ENCODE data around the gene INO80D.

Gene INO80D

DNA sequence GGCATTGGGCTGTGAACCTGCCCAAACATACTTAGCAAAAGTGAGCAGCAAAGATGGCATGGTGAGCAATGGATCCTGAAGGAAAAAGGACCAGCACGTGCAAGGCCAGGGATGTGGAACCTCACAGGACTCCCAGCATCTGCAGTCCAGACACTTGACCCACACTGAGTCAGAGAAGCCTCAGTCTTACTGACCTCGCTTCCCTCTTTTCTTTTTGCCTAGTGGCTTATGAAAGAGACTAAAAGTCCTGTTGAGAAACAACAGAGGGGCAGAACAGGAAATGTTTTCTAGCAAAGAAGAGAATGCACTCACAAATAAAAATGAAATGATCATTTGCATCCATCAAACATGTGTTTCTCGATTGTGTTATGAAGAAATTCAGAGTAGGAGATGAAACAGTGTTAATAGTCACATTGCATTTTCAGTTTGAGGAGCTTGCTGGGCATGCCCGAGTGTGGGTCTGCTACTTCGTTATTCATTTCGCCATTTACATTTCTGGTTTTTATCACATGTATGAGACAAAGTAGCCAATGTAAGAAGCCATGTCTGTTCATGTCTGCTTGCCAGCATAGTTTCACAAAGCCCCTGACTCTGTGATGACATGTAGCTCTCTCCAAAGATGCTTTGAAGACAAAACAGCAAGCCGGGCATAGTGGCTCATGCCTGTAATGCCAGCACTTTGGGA, 118.4 kb downstream of the INO80D start:
- H3K27ac ChIP-seq = no peak overlapping the region
- no peak overlapping the region for H3K4me2 ChIP-seq (ENCODE audit: low read length)
- TF ChIP-seq, protein P1, sequence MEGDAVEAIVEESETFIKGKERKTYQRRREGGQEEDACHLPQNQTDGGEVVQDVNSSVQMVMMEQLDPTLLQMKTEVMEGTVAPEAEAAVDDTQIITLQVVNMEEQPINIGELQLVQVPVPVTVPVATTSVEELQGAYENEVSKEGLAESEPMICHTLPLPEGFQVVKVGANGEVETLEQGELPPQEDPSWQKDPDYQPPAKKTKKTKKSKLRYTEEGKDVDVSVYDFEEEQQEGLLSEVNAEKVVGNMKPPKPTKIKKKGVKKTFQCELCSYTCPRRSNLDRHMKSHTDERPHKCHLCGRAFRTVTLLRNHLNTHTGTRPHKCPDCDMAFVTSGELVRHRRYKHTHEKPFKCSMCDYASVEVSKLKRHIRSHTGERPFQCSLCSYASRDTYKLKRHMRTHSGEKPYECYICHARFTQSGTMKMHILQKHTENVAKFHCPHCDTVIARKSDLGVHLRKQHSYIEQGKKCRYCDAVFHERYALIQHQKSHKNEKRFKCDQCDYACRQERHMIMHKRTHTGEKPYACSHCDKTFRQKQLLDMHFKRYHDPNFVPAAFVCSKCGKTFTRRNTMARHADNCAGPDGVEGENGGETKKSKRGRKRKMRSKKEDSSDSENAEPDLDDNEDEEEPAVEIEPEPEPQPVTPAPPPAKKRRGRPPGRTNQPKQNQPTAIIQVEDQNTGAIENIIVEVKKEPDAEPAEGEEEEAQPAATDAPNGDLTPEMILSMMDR (IDR thresholded peaks at IDR 0.05) = no peak

GRCh38 chr2:205965707-205966106, 120.3 kb downstream of the INO80D start:
- Histone ChIP-seq H3K9me3 (ENCODE audit: control insufficient read depth, low read length) (no peaks in the 10 kb centered on the region), H3K4me3 (ENCODE audit: low read depth, low read length) (no peak overlapping the region), H3K9ac (no peak overlapping the region), H3K4me2 (ENCODE audit: low read length) (no peak overlapping the region), H2AFZ (no peak overlapping the region), H3K4me1 (no peaks in the 10 kb centered on the region), H3K27ac (no peak overlapping the region), H3K27me3 (ENCODE audit: control insufficient read depth, insufficient read depth, low read length) (no peaks in the 10 kb centered on the region), H3K36me3 (ENCODE audit: control insufficient read depth, insufficient read depth, low read length) (no peaks in the 10 kb centered on the region), H3K79me2 (no peaks in the 10 kb centered on the region)
- TF ChIP-seq, protein P1 (IDR thresholded peaks at IDR 0.05) = no peak

More for the DNA sequence above, 118.4 kb downstream of the INO80D start:
- Histone ChIP-seq H2AFZ (no peak overlapping the region), H3K4me3 (ENCODE audit: low read depth, low read length) (no peak overlapping the region), H3K9me3 (ENCODE audit: control insufficient read depth, low read length) (no peaks in the 10 kb centered on the region), H3K4me1 (no peaks in the 10 kb centered on the region), H3K79me2 (no peaks in the 10 kb centered on the region), H3K27me3 (ENCODE audit: control insufficient read depth, insufficient read depth, low read length) (no peaks in the 10 kb centered on the region), H3K36me3 (ENCODE audit: control insufficient read depth, insufficient read depth, low read length) (no peaks in the 10 kb centered on the region), H3K9ac (no peak overlapping the region)

DNA sequence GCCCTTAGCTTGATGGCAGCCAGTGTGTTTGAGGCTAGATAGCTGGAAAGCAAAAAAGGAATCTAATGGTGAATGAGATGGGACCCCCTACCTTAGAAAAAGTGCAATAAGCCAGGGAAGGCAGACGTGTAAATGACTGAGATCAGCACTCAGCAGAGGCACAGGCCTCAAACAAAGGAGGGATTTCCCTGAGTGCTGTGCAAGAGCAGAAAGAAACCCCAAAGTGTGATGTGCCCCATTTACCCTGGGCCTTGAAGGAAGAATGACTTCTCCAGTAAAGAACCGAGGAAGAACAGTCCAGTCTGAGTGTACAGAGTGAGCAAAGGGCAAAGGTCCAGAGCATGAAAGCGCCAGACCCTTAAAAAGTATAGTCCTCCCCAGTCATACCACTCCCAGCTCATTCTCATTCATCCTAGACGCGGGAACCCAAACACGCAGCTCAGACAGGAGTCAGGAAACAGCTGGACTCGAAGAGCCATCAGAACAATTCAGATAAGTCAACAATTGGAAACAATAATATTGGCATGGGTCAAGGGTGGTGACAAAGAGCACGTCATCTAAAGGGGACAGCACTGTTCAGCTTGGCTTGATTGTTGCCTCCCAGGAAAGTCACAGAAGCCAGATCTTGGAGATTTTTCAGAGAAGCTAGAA, 121.7 kb downstream of the INO80D start:
- Histone ChIP-seq H3K9ac (no peak overlapping the region), H3K4me3 (ENCODE audit: low read depth, low read length) (no peak overlapping the region), H3K4me2 (ENCODE audit: low read length) (no peak overlapping the region), H3K36me3 (ENCODE audit: control insufficient read depth, insufficient read depth, low read length) (no peaks in the 10 kb centered on the region), H3K9me3 (ENCODE audit: control insufficient read depth, low read length) (no peaks in the 10 kb centered on the region), H3K79me2 (no peaks in the 10 kb centered on the region), H3K27me3 (ENCODE audit: control insufficient read depth, insufficient read depth, low read length) (no peaks in the 10 kb centered on the region), H3K4me1 (no peaks in the 10 kb centered on the region), H3K27ac (no peak overlapping the region), H2AFZ (no peak overlapping the region)
- TF ChIP-seq, protein P1 (IDR thresholded peaks at IDR 0.05) = no peak

- H3K4me2 ChIP-seq (ENCODE audit: low read length) = no peak overlapping the region
- H3K4me3 ChIP-seq (ENCODE audit: low read depth, low read length) = no peak overlapping the region
- H3K9ac ChIP-seq = no peak overlapping the region
- no peaks in the 10 kb centered on the region for H3K36me3 ChIP-seq (ENCODE audit: control insufficient read depth, insufficient read depth, low read length)
- H3K27me3 ChIP-seq (ENCODE audit: control insufficient read depth, insufficient read depth, low read length) = no peaks in the 10 kb centered on the region
- H3K27ac ChIP-seq = no peak overlapping the region
- TF ChIP-seq, protein P1 (IDR thresholded peaks at IDR 0.05) = no peak
- H3K4me1 ChIP-seq = no peaks in the 10 kb centered on the region
- H3K79me2 ChIP-seq = no peaks in the 10 kb centered on the region
- no peak overlapping the region for H2AFZ ChIP-seq
- no peaks in the 10 kb centered on the region for H3K9me3 ChIP-seq (ENCODE audit: control insufficient read depth, low read length)
Measured at GRCh38 chr2:205959521-205959920, 126.5 kb downstream of the INO80D start.
